HEK293 (cell line): ENCODE results near the gene TANGO6.

ENCODE experiments used
- CTCF ChIA-PET: fragments of 350-600 bp; formaldehyde crosslinking; extraction: SDS; loops from one replicate; lab custom pipeline; 2021; ENCODE audit warnings: antibody characterized with exemption; lab: Yijun Ruan, JAX
- POLR2A ChIA-PET: fragments of 300-600 bp; formaldehyde crosslinking; extraction: SDS; loops from one replicate; lab custom pipeline; 2020; ENCODE audit warnings: antibody characterized with exemption, inconsistent platforms; lab: Yijun Ruan, JAX
- H3K27ac ChIP-seq: fragments of 200-500 bp; sonication (Bioruptor generic); 2 replicates; pipeline ENCODE4 v1.5.1; 2014; ENCODE audit warnings: low read depth, low read length, control low read depth, inconsistent platforms; ENCODE audit errors: extremely low read depth
- H3K36me3 ChIP-seq, 2 experiments: fragments of 200-500 bp in 1 of 2; sonication (Bioruptor generic) in 1 of 2; 1 replicate in 1 of 2; 2 replicates in 1 of 2; pipeline ENCODE4 v1.5.1; 2014 to 2017; ENCODE audit warnings: inconsistent platforms in 2 of 2, low read length in 2 of 2; ENCODE audit not compliant: control insufficient read depth in 2 of 2, insufficient read depth in 1 of 2
- H3K4me1 ChIP-seq: fragments of 200-500 bp; sonication (Bioruptor generic); 2 replicates; pipeline ENCODE4 v1.5.1; 2014; ENCODE audit warnings: mild to moderate bottlenecking, low read length, inconsistent platforms; ENCODE audit not compliant: control insufficient read depth, insufficient read depth
- H3K4me3 ChIP-seq: 2 replicates; pipeline ENCODE4 v1.5.1; 2011; ENCODE audit warnings: low read depth, mild to moderate bottlenecking, control low read depth, low read length, moderate library complexity
- H3K9me3 ChIP-seq: fragments of 200-500 bp; sonication (Bioruptor generic); 2 replicates; pipeline ENCODE4 v1.5.1; 2014; ENCODE audit warnings: low read depth, low read length, inconsistent platforms; ENCODE audit not compliant: control insufficient read depth, insufficient read depth
- BCL11B ChIP-seq: fragments of 450-650 bp; formaldehyde crosslinking; IDR thresholded peaks from 2 replicates; pipeline ENCODE4 v1.5.1; 2016; ENCODE audit warnings: low read depth, missing biosample characterization, missing genetic modification characterization
- ELK4 ChIP-seq: IDR thresholded peaks from 2 replicates; pipeline ENCODE4 v1.6.1; 2011; ENCODE audit warnings: mild to moderate bottlenecking, low read depth, low read length, borderline replicate concordance
- FEZF1 ChIP-seq: fragments of 450-650 bp; formaldehyde crosslinking; IDR thresholded peaks from 2 replicates; pipeline ENCODE4 v1.5.1; 2016; ENCODE audit warnings: missing biosample characterization, missing genetic modification characterization
- OSR2 ChIP-seq: fragments of 450-650 bp; formaldehyde crosslinking; IDR thresholded peaks from 2 replicates; pipeline ENCODE4 v1.5.1; 2016; ENCODE audit warnings: missing biosample characterization, missing genetic modification characterization
- PRDM1 ChIP-seq: fragments of 450-650 bp; formaldehyde crosslinking; IDR thresholded peaks from 2 replicates; pipeline ENCODE4; 2016; ENCODE audit warnings: missing biosample characterization, missing genetic modification characterization
- WT1 ChIP-seq: fragments of 450-650 bp; formaldehyde crosslinking; IDR thresholded peaks from 2 replicates; pipeline ENCODE4 v1.5.1; 2016; ENCODE audit warnings: missing biosample characterization, missing genetic modification characterization
- ZEB2 ChIP-seq: fragments of 450-650 bp; formaldehyde crosslinking; IDR thresholded peaks from 2 replicates; pipeline ENCODE4 v1.5.1; 2016; ENCODE audit warnings: missing biosample characterization, missing genetic modification characterization
- ZFP69B ChIP-seq: fragments of 450-650 bp; formaldehyde crosslinking; IDR thresholded peaks from 2 replicates; pipeline ENCODE4 v1.5.1; 2016; ENCODE audit warnings: missing biosample characterization, missing genetic modification characterization
- ZNF121 ChIP-seq: fragments of 450-650 bp; formaldehyde crosslinking; IDR thresholded peaks from 2 replicates; pipeline ENCODE4 v1.5.1; 2016; ENCODE audit warnings: missing biosample characterization, missing genetic modification characterization
- ZNF24 ChIP-seq: fragments of 450-650 bp; formaldehyde crosslinking; IDR thresholded peaks from 2 replicates; pipeline ENCODE4 v1.5.1; 2016; ENCODE audit warnings: missing biosample characterization, missing genetic modification characterization
- ZNF274 ChIP-seq, 2 experiments: fragments of 200-500 bp in 1 of 2; fragments of 450-650 bp in 1 of 2; sonication (Bioruptor generic) in 1 of 2; formaldehyde crosslinking in 1 of 2; IDR thresholded peaks; 2 replicates each; pipeline versions ENCODE4 v1.5.1 to v1.6.1; 2014 to 2016; ENCODE audit warnings: borderline replicate concordance in 1 of 2, inconsistent platforms in 1 of 2, low read length in 1 of 2, missing biosample characterization in 1 of 2, missing genetic modification characterization in 1 of 2
- ZNF391 ChIP-seq: fragments of 450-650 bp; formaldehyde crosslinking; IDR thresholded peaks from 2 replicates; pipeline ENCODE4 v1.5.1; 2016; ENCODE audit warnings: low read depth, missing biosample characterization, missing genetic modification characterization, borderline replicate concordance
- ZNF426 ChIP-seq: fragments of 450-650 bp; formaldehyde crosslinking; IDR thresholded peaks from 2 replicates; pipeline ENCODE4 v1.5.1; 2017; ENCODE audit warnings: missing biosample characterization, missing genetic modification characterization, mild to moderate bottlenecking, inconsistent platforms, moderate library complexity
- ZNF549 ChIP-seq: fragments of 450-650 bp; IDR thresholded peaks from 2 replicates; pipeline ENCODE4 v1.5.1; 2018; ENCODE audit warnings: missing biosample characterization, missing genetic modification characterization, mild to moderate bottlenecking, inconsistent platforms, moderate library complexity
- ZNF558 ChIP-seq: fragments of 450-650 bp; formaldehyde crosslinking; IDR thresholded peaks from 2 replicates; pipeline ENCODE4 v1.5.1; 2016; ENCODE audit warnings: missing biosample characterization, missing genetic modification characterization
- ZNF560 ChIP-seq: fragments of 450-650 bp; formaldehyde crosslinking; IDR thresholded peaks from 2 replicates; pipeline ENCODE4 v1.5.1; 2017; ENCODE audit warnings: missing biosample characterization, missing genetic modification characterization, borderline replicate concordance
- ZNF621 ChIP-seq: fragments of 450-650 bp; formaldehyde crosslinking; IDR thresholded peaks from 2 replicates; pipeline ENCODE4 v1.5.1; 2017; ENCODE audit warnings: missing biosample characterization, missing genetic modification characterization
- ZNF624 ChIP-seq: fragments of 450-650 bp; formaldehyde crosslinking; IDR thresholded peaks from 2 replicates; pipeline ENCODE4 v1.5.1; 2017; ENCODE audit warnings: missing biosample characterization, missing genetic modification characterization
- ZNF660 ChIP-seq: fragments of 450-650 bp; IDR thresholded peaks from 2 replicates; pipeline ENCODE4 v1.5.1; 2018; ENCODE audit warnings: missing biosample characterization, mild to moderate bottlenecking, missing genetic modification characterization
- ZNF768 ChIP-seq: fragments of 450-650 bp; formaldehyde crosslinking; IDR thresholded peaks from 2 replicates; pipeline ENCODE4 v1.5.1; 2018; ENCODE audit warnings: missing biosample characterization, mild to moderate bottlenecking, missing genetic modification characterization
- ZNF792 ChIP-seq: fragments of 450-650 bp; formaldehyde crosslinking; IDR thresholded peaks from 2 replicates; pipeline ENCODE4 v1.5.1; 2016; ENCODE audit warnings: missing biosample characterization, missing genetic modification characterization
- ZNF830 ChIP-seq: fragments of 450-650 bp; IDR thresholded peaks from 2 replicates; pipeline ENCODE4 v1.5.0; 2018; ENCODE audit warnings: missing biosample characterization, missing genetic modification characterization, low read depth, mild to moderate bottlenecking, moderate library complexity
- TF ChIP-seq, protein P1 (sequence below): fragments of 450-650 bp; formaldehyde crosslinking; IDR thresholded peaks from 2 replicates; pipeline ENCODE4 v1.5.1; 2016; ENCODE audit warnings: missing biosample characterization, missing genetic modification characterization
- TF ChIP-seq, protein P2 (sequence below): fragments of 450-650 bp; formaldehyde crosslinking; IDR thresholded peaks from 2 replicates; pipeline ENCODE4 v1.5.1; 2016; ENCODE audit warnings: missing biosample characterization, missing genetic modification characterization, low read depth

Gene TANGO6

GRCh38 chr16:68978303-68978954 is 135.1 kb downstream of the TANGO6 start:
- Histone ChIP-seq H3K4me3 (no peak overlapping the region), H3K27ac (no peak overlapping the region), H3K9me3 (no peaks in the 10 kb centered on the region), H3K36me3 (peaks cover 0 to 19% of the 10 kb centered on the region in 2 experiments; a peak in 2 of 3 replicates), H3K4me1 (no peaks in the 10 kb centered on the region)
- CTCF ChIA-PET, result interaction anchor here (0.6 to 1.2 kb wide), 2 partner anchors 145 to 175 kb away, joined by 3 to 5 read pairs; no protein-coding TSS in a partner anchor
- POLR2A ChIA-PET, result no interaction called here
- TF ChIP-seq ELK4 (no peak), ZNF558 (tag by site-specific recombination) (no peak)

DNA sequence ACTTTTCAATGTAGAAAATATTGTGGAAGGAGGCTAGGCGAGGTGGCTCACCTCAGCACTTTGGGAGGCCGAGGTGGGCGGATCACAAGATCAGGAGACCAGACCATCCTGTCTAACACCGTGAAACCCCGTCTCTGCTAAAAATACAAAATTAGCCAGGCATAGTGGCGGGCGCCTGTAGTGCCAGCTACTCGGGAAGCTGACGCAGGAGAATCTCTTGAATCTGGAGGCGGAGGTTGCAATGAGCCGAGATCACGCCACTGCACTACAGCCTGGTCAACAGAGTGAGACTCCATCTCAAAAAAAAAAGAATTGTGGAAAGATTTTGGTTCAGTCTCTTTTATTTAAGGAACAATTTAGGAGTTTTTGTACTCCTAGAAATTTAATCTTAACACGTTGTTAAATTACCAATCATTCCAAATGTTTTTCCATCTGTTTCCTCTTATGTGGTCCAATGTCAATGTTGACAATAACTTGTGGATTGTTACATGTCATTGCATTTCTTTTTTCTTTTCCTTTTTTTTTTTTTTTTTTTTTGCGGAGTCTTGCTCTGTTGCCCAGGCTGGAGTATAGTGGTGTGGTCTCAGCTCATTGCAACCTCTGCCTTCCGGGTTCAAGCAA is 137.5 kb downstream of the TANGO6 start:
- H3K4me3 ChIP-seq, result no peak overlapping the region
- TF ChIP-seq ZNF426 (tag by site-specific recombination) (no peak), WT1 (tag by site-specific recombination) (no peak), ZNF660 (no peak), PRDM1 (tag by site-specific recombination) (no peak), ELK4 (no peak), ZNF121 (tag by site-specific recombination) (no peak), BCL11B (tag by site-specific recombination) (no peak), ZNF621 (no peak), FEZF1 (no peak), OSR2 (tag by site-specific recombination) (no peak), ZFP69B (tag by site-specific recombination) (no peak), ZNF768 (tag by site-specific recombination) (no peak)
- TF ChIP-seq, protein P1, sequence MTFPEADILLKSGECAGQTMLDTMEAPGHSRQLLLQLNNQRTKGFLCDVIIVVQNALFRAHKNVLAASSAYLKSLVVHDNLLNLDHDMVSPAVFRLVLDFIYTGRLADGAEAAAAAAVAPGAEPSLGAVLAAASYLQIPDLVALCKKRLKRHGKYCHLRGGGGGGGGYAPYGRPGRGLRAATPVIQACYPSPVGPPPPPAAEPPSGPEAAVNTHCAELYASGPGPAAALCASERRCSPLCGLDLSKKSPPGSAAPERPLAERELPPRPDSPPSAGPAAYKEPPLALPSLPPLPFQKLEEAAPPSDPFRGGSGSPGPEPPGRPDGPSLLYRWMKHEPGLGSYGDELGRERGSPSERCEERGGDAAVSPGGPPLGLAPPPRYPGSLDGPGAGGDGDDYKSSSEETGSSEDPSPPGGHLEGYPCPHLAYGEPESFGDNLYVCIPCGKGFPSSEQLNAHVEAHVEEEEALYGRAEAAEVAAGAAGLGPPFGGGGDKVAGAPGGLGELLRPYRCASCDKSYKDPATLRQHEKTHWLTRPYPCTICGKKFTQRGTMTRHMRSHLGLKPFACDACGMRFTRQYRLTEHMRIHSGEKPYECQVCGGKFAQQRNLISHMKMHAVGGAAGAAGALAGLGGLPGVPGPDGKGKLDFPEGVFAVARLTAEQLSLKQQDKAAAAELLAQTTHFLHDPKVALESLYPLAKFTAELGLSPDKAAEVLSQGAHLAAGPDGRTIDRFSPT (tag by site-specific recombination), result no peak
- ChIA-PET POLR2A (no interaction called here), CTCF (interaction anchor here (0.7 kb wide), 1 partner anchor 667 kb away, joined by 4 read pairs; no protein-coding TSS in a partner anchor)
- no peak overlapping the region for H3K27ac ChIP-seq
- H3K36me3 ChIP-seq, result peaks cover 0 to 4% of the 10 kb centered on the region in 2 experiments; a peak in 2 of 3 replicates
- H3K4me1 ChIP-seq, result no peaks in the 10 kb centered on the region
- no peaks in the 10 kb centered on the region for H3K9me3 ChIP-seq

DNA sequence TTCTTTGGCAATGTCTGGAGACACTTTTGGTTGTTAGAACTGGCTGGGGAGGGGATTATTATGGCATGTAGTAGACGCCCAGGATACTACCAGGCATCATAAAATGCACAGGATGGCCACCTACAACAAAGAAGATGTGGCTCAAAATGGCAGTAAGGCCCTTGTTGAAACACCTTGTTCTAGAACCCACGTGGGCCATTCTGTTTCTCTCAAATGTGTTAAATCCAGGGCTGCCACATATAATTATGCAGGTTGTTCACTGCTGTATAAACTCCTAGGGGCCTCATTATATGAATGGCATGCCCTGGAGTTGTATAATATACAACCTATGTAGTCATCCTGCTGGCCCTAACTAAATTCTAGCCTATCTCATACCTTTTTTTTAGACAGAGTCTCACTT is 138.6 kb downstream of the TANGO6 start:
- no peaks in the 10 kb centered on the region for H3K4me1 ChIP-seq
- H3K4me3 ChIP-seq, result no peak overlapping the region
- ChIA-PET CTCF (no interaction called here), POLR2A (no interaction called here)
- H3K36me3 ChIP-seq, result no peaks in the 10 kb centered on the region; a peak in 1 of 3 replicates
- no peaks in the 10 kb centered on the region for H3K9me3 ChIP-seq
- H3K27ac ChIP-seq, result no peak overlapping the region
- TF ChIP-seq ZNF830 (no peak), ZNF391 (tag by site-specific recombination) (no peak), ZNF624 (no peak), ZNF274 (IDR thresholded peaks at IDR 0.05; ENCODE audit: low read length) (no peak), ZNF274 (tag by site-specific recombination; IDR thresholded peaks at IDR 0.05; ENCODE audit: borderline replicate concordance) (no peak), ZNF560 (tag by site-specific recombination) (no peak), ZEB2 (tag by site-specific recombination) (no peak), ZNF24 (tag by site-specific recombination) (no peak), ZNF549 (no peak), ZNF792 (no peak)
- TF ChIP-seq, protein P2, sequence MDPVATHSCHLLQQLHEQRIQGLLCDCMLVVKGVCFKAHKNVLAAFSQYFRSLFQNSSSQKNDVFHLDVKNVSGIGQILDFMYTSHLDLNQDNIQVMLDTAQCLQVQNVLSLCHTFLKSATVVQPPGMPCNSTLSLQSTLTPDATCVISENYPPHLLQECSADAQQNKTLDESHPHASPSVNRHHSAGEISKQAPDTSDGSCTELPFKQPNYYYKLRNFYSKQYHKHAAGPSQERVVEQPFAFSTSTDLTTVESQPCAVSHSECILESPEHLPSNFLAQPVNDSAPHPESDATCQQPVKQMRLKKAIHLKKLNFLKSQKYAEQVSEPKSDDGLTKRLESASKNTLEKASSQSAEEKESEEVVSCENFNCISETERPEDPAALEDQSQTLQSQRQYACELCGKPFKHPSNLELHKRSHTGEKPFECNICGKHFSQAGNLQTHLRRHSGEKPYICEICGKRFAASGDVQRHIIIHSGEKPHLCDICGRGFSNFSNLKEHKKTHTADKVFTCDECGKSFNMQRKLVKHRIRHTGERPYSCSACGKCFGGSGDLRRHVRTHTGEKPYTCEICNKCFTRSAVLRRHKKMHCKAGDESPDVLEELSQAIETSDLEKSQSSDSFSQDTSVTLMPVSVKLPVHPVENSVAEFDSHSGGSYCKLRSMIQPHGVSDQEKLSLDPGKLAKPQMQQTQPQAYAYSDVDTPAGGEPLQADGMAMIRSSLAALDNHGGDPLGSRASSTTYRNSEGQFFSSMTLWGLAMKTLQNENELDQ, result no peak
